Fibroblast of lung (primary cell): ENCODE data around the gene UGGT2. TPM values are rescaled to one million over a fixed set of nuclear protein-coding genes. Genes with fewer than 3 reads are reported as not detected.

Experiments
- DNase-seq, 2 donors: peaks; one replicate each; pipeline versions ENCODE4 v3.0.0 to v3.0.0-alpha.2; 2010; ENCODE audit warnings: low read depth in 2 of 2
- H2AFZ ChIP-seq: 2 replicates; pipeline ENCODE4 v1.5.1; 2012; ENCODE audit warnings: low read length, control low read depth, inconsistent platforms
- H3K27ac ChIP-seq: 2 replicates; pipeline ENCODE4 v1.5.1; 2011; ENCODE audit warnings: low read length, control low read depth; ENCODE audit not compliant: insufficient read depth
- H3K27me3 ChIP-seq: 2 replicates; pipeline ENCODE4 v1.5.1; 2011; ENCODE audit warnings: mild to moderate bottlenecking, low read length; ENCODE audit not compliant: control insufficient read depth, insufficient read depth
- H3K36me3 ChIP-seq: 2 replicates; pipeline ENCODE4 v1.5.1; 2011; ENCODE audit warnings: low read length; ENCODE audit not compliant: control insufficient read depth, insufficient read depth
- H3K4me1 ChIP-seq: 2 replicates; pipeline ENCODE4 v1.5.1; 2011; ENCODE audit warnings: low read length; ENCODE audit not compliant: control insufficient read depth, insufficient read depth; ENCODE audit errors: extremely low read depth
- H3K4me2 ChIP-seq: 2 replicates; pipeline ENCODE4 v1.5.1; 2011; ENCODE audit warnings: low read length, control low read depth; ENCODE audit not compliant: insufficient read depth; ENCODE audit errors: extremely low read depth
- H3K4me3 ChIP-seq, 4 experiments: fragments of 200-600 bp in 1 of 4; sonication (generic) in 1 of 4; replicated peaks in 1 of 4; 2 replicates each; pipeline ENCODE4 v1.5.1; 2011 to 2016; ENCODE audit warnings: low read length in 4 of 4, low read depth in 3 of 4, mild to moderate bottlenecking in 3 of 4, control low read depth in 2 of 4, inconsistent platforms in 1 of 4, mixed read lengths in 1 of 4; ENCODE audit not compliant: insufficient read depth in 1 of 4; ENCODE audit errors: control extremely low read depth in 1 of 4
- H3K79me2 ChIP-seq: 2 replicates; pipeline ENCODE4 v1.5.1; 2012; ENCODE audit warnings: mild to moderate bottlenecking, low read length, inconsistent platforms; ENCODE audit not compliant: control insufficient read depth, insufficient read depth
- H3K9ac ChIP-seq: 2 replicates; pipeline ENCODE4 v1.5.1; 2011; ENCODE audit warnings: mild to moderate bottlenecking, low read length, control low read depth; ENCODE audit not compliant: insufficient read depth
- H3K9me3 ChIP-seq: 2 replicates; pipeline ENCODE4 v1.5.1; 2012; ENCODE audit warnings: low read depth, low read length; ENCODE audit not compliant: control insufficient read depth, insufficient read depth
- H4K20me1 ChIP-seq: 2 replicates; pipeline ENCODE4 v1.5.1; 2011; ENCODE audit warnings: low read length; ENCODE audit not compliant: control insufficient read depth, insufficient read depth; ENCODE audit errors: extremely low read depth
- EZH2 ChIP-seq: IDR thresholded peaks from 2 replicates; pipeline ENCODE4 v1.5.1; 2012; ENCODE audit warnings: low read length, control low read depth, mild to moderate bottlenecking; ENCODE audit errors: missing control alignments
- polyA plus RNA-seq, 2 donors: library from polyadenylated mRNA; depleted of rRNA in 1 of 2; stranded (reverse) in 1 of 2; unstranded in 1 of 2; fragments of >200 nt; gene quantifications; 2 replicates each; pipeline ENCODE4 v1.2.1, GENCODE V29; 2011 to 2012; ENCODE audit warnings: missing spikeins in 1 of 2
- total RNA-seq: library from RNA; depleted of rRNA; stranded (reverse); fragments of >200 nt; gene quantifications from 2 replicates; pipeline ENCODE4 v1.2.1, GENCODE V29; 2014
- TF ChIP-seq, protein P1 (sequence below), 2 donors: IDR thresholded peaks in 1 of 2; conservative IDR thresholded peaks in 1 of 2; 1 replicate in 1 of 2; 2 replicates in 1 of 2; pipeline ENCODE4 v1.5.1; 2011 to 2012; ENCODE audit warnings: low read length in 2 of 2, control low read depth in 1 of 2, inconsistent platforms in 1 of 2, low read depth in 1 of 2, mild to moderate bottlenecking in 1 of 2

The UGGT2 gene
- total and polyA plus RNA-seq, 2 donors (not counting 1 experiment from before 2014, with no cell fraction given) = 26.3 to 47.2 TPM

DNA sequence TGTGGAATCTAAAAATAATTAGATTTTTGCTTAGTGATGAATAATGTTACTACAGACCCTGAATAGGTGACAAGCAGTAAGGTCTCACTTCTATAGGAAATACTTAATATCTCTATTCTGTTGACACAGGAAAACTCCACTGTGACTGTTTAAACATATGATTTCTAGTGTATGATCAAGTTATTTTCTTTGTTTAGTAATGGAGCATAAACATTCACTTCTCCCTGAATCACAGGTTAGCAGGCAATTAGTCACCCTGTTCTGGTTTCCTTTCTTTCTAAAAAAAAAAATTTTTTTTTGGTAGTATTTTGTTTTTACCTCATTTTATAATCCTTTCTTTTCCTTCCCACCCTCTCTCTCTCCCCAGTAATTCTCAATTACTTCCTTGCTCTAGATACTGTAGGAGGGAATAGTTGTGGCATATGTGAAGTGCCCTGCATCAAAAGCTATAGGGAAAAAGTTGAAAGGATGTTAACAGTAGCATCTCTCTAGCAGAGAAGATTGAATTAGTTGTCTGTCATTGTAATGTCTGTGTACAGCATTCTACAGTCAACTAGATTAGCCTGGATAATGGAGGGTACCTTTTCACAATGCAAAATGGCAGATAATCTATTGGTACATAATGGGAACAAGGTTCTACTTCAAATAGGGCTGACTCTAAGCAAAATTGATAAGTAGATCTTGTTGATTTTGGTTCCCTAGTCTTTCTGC lies 40.2 kb upstream of the UGGT2 start:
- H4K20me1 ChIP-seq = peaks cover 2% of the 10 kb centered on the region
- H3K4me3 ChIP-seq = no peak overlapping the region
- no peaks in the 10 kb centered on the region for H3K36me3 ChIP-seq
- TF ChIP-seq, protein P1, sequence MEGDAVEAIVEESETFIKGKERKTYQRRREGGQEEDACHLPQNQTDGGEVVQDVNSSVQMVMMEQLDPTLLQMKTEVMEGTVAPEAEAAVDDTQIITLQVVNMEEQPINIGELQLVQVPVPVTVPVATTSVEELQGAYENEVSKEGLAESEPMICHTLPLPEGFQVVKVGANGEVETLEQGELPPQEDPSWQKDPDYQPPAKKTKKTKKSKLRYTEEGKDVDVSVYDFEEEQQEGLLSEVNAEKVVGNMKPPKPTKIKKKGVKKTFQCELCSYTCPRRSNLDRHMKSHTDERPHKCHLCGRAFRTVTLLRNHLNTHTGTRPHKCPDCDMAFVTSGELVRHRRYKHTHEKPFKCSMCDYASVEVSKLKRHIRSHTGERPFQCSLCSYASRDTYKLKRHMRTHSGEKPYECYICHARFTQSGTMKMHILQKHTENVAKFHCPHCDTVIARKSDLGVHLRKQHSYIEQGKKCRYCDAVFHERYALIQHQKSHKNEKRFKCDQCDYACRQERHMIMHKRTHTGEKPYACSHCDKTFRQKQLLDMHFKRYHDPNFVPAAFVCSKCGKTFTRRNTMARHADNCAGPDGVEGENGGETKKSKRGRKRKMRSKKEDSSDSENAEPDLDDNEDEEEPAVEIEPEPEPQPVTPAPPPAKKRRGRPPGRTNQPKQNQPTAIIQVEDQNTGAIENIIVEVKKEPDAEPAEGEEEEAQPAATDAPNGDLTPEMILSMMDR (conservative IDR thresholded peaks at IDR 0.05 in 1 of 2, IDR thresholded peaks at IDR 0.05 in 1 of 2; ENCODE audit: low read depth in 1 of 2, low read length in 2 of 2) = no peak
- no peak for TF ChIP-seq EZH2
- H3K4me2 ChIP-seq = no peak overlapping the region
- H3K9me3 ChIP-seq = no peaks in the 10 kb centered on the region
- peaks cover 27% of the 10 kb centered on the region for H3K27me3 ChIP-seq
- H2AFZ ChIP-seq = no peak overlapping the region
- peaks cover 3% of the 10 kb centered on the region for H3K4me1 ChIP-seq
- H3K27ac ChIP-seq = no peak overlapping the region
- DNase-seq = no peak
- no peaks in the 10 kb centered on the region for H3K79me2 ChIP-seq
- H3K9ac ChIP-seq = no peak overlapping the region

DNA sequence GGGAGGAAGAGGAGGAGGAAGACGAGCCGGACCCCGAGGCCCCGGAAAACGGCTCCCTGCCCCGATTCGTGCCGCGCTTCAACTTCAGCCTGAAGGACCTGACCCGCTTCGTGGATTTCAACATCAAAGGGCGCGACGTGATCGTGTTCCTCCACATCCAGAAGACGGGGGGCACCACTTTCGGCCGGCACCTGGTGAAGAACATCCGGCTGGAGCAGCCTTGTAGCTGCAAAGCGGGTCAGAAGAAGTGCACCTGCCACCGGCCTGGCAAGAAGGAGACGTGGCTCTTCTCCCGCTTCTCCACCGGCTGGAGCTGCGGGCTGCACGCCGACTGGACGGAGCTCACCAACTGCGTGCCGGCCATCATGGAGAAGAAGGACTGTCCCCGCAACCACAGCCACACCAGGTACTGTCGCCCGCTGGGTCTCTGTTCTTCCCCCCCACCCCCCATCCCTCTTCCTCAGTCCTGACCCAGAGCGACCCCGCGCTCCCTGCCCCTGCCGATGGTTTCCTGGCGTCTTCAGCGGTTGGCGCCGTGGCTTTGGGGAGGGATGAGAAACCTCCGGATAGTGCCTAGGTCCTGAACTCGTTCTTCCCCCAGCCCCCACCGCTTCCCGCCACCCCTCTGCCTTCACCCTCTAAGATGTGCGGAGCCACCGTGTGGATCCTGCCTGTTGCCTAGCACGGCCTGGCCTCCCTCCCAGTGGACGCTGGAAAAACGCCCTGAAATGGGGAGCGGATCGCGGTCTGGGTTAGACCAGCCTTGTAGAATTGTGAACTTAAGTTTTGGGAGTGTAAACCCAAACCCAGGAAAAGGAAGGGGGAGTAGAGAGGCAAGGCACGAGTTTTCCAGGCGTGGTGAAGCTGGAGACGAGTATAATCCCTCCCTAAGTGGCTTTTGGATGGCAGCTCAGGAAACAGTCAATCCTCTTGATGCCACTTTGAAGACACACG lies 38.2 kb upstream of the UGGT2 start:
- H3K4me2 ChIP-seq = no peak overlapping the region
- H3K4me1 ChIP-seq = peaks cover 3% of the 10 kb centered on the region
- TF ChIP-seq, protein P1 (conservative IDR thresholded peaks at IDR 0.05 in 1 of 2, IDR thresholded peaks at IDR 0.05 in 1 of 2; ENCODE audit: low read depth in 1 of 2, low read length in 2 of 2) = no peak
- peak; percentile 94 for TF ChIP-seq EZH2
- peaks cover 37% of the 10 kb centered on the region for H3K27me3 ChIP-seq
- H3K4me3 ChIP-seq = peak overlapping the region in 1 of 4 experiments; percentile 24
- H2AFZ ChIP-seq = no peak overlapping the region
- H4K20me1 ChIP-seq = peaks cover 2% of the 10 kb centered on the region
- peak in 1 of 2 donors; percentile 5 for DNase-seq
- H3K9me3 ChIP-seq = no peaks in the 10 kb centered on the region
- H3K9ac ChIP-seq = no peak overlapping the region
- H3K79me2 ChIP-seq = no peaks in the 10 kb centered on the region
- H3K36me3 ChIP-seq = no peaks in the 10 kb centered on the region
- H3K27ac ChIP-seq = no peak overlapping the region
